Suppressor macrophage treated with lipopolysaccharide for 4 hours (primary cell): Measurements from ENCODE around the gene FRS3.

Experiments used
- DNase-seq: peaks from one replicate; pipeline ENCODE4 v3.0.0-alpha.2; 2020

Gene FRS3

GRCh38 chr6:41724586-41725501, 54.9 kb downstream of the FRS3 start:
- no peak for DNase-seq

GRCh38 chr6:41724228-41724580, 55.5 kb downstream of the FRS3 start:
- no peak for DNase-seq

DNA sequence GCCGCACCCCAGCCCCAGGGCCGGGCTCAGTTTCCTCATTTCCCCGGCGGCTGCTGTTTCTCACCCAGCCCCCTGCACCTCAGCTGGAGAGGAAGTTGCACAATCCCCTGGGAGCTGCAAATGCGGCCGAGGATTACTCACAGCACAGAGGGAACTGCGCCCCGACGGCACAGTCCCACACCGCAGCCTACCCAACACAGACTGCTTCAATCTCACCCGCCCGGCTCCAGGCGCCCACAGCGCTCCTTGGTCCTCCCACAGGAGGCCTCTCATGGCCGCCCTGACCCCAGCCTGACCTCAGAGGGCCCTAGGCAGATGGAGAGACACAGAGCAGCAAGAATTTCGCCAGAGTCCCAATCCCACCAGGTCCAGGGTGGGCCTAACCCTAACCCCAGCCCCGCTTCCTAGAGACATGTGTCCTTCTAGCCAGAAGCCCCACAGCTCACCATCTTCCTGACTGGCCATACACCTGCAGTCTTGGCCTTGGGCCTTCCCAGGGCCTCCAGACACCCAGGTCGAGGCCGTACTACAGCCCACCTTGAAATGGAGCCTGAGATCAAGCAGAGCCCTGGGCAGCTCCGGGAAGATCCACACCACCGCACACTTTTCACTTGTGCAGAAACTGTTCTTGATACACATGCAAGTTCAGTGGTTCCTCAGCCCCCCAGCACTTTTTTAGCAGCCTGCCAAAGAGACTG, 56.0 kb downstream of the FRS3 start:
- DNase-seq = peak; percentile 96

GRCh38 chr6:41722969-41723529, 56.7 kb downstream of the FRS3 start:
- no peak for DNase-seq

DNA sequence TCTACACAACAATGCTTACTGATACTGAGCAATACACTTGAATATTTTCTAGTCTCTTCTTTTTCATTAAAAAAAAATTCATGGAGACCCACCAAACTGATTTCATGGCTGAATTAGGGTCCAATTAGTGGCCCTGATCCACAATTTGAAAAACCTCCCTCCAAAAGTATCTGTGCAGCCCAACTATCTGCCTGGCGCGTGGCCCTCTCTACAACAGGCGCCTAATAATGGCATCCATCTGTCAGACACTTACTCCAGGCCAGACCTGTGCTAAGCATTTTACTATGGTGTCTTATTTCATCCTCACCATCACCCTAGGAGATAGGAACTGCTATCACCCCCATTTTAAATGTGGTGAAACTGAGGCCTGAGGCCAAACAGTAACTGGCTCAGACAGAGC, 58.3 kb downstream of the FRS3 start:
- DNase-seq = no peak

DNA sequence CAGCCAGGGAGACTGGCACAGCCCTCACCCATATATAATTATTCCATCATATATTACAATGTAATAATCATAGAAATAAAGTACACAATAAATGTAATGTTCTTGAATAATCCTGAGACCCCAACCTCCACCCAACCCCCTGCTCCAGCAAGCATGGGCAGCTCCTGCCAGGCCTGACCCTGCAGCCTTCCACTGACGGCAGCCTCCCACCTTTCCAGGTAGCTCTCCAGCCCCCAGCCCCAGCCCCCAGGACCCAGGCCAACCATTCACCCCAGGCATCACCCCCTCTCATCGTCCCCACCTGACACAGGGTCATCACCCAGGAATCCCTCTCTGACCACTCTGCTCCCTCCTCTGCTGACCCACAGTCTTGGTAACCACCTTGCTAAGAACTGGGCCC, 58.9 kb downstream of the FRS3 start:
- DNase-seq = no peak

DNA sequence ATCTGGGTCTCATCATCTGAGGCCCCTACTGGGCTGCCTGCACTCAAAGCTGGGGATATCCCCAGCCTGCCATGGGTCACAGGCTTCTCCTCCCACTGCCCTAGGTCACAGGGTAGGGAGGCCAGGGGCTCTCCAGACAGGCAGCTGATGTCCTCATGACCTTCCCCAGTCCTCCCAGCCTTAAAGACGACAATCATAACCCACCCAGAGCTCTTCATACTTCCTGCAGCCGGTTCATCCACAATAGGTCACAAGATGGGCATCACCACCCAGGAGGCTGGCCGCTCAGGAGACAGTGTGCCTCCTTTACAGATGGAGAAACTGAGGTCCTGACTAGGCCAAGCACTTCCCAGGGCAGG, 59.5 kb downstream of the FRS3 start:
- DNase-seq = peak; percentile 84
